HG02870 (cell line): ENCODE data around the gene SPA17.

ENCODE experiments used
- ATAC-seq: cut with Tn5 transposase; IDR thresholded peaks from one replicate; pipeline ENCODE4 v1.9.1; 2021; ENCODE audit warnings: mild to moderate bottlenecking, moderate library complexity; ENCODE audit not compliant: unreplicated experiment

The SPA17 gene

GRCh38 chr11:124722176-124722575 lies 48.5 kb downstream of the SPA17 start:
- ATAC-seq, result no peak

- ATAC-seq, result peak; percentile 78
Observed at GRCh38 chr11:124724979-124725718, 51.4 kb downstream of the SPA17 start.

- no peak for ATAC-seq
Observed at GRCh38 chr11:124725719-124726105, 52.0 kb downstream of the SPA17 start.

GRCh38 chr11:124727474-124727873 lies 53.8 kb downstream of the SPA17 start:
- no peak for ATAC-seq

- ATAC-seq, result no peak
Observed at GRCh38 chr11:124728134-124728533, 54.4 kb downstream of the SPA17 start.

- no peak for ATAC-seq
Observed at GRCh38 chr11:124729571-124729970, 55.9 kb downstream of the SPA17 start.

- no peak for ATAC-seq
Observed at GRCh38 chr11:124732230-124732629, 58.5 kb downstream of the SPA17 start.

GRCh38 chr11:124736736-124737135 lies 63.0 kb downstream of the SPA17 start:
- ATAC-seq, result no peak

- no peak for ATAC-seq
Observed at GRCh38 chr11:124737638-124738305, 64.1 kb downstream of the SPA17 start.

GRCh38 chr11:124738713-124739478 lies 65.2 kb downstream of the SPA17 start:
- ATAC-seq, result no peak

GRCh38 chr11:124739479-124740276 lies 66.0 kb downstream of the SPA17 start, which contains the start of gene NRGN:
NRGN (plus strand) TSS chr11:124739942; CDS start chr11:124740085, 143 bp downstream.
- peak; percentile 99 for ATAC-seq

GRCh38 chr11:124740277-124740882 lies 66.7 kb downstream of the SPA17 start:
- ATAC-seq, result peak; percentile 33

- no peak for ATAC-seq
Observed at GRCh38 chr11:124742555-124742954, 68.9 kb downstream of the SPA17 start.

- no peak for ATAC-seq
Observed at GRCh38 chr11:124743050-124743449, 69.3 kb downstream of the SPA17 start.

- no peak for ATAC-seq
Observed at GRCh38 chr11:124745270-124745834, 71.6 kb downstream of the SPA17 start.

- peak; percentile 10 for ATAC-seq
Observed at GRCh38 chr11:124745835-124746620, 72.3 kb downstream of the SPA17 start.

GRCh38 chr11:124746621-124747243 lies 73.0 kb downstream of the SPA17 start:
- ATAC-seq, result peak; percentile 88
